HG02973 (cell line): Measurements from ENCODE around the gene XXYLT1.

ENCODE experiments used
- ATAC-seq: cut with Tn5 transposase; IDR thresholded peaks from one replicate; pipeline ENCODE4 v1.9.1; 2021; ENCODE audit warnings: moderate library complexity; ENCODE audit not compliant: unreplicated experiment

The XXYLT1 gene

DNA sequence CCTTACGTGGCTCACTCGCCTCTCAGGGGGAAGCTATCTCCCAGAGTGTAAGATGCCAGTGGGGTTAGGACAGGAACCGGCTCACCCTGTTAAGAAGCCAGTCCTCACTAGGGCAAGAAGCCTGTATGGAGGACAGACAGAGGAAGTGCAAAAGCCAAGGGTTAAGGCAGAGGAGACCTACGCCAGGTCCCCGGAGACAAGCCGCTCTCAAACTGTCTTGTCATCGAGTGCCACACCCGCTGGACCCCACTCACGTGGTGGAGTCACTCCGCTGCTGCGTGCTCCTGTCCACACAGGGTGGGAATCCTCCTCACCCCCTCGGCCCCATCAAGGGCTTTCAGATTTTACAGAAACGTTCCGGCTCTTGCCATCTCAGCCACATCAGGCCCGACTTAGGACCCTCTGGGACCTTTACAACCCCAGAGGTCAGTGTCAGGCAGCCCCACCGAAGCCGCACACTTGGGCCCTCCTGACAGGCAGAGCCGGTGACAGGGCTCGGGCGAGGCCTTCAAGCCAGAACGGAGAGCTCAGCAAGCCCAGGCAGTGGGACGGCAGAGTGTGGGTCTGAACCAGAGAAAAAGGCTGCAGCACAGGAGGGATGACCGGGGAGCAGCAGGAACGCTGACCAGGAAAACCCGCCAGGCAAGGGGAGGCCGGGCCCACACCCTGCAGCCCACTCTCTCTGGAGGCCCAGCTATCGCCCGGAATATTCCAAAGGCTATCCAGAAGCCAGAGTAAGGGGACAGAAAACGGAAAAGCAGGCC lies 61.7 kb downstream of the XXYLT1 start:
- ATAC-seq, result no peak

DNA sequence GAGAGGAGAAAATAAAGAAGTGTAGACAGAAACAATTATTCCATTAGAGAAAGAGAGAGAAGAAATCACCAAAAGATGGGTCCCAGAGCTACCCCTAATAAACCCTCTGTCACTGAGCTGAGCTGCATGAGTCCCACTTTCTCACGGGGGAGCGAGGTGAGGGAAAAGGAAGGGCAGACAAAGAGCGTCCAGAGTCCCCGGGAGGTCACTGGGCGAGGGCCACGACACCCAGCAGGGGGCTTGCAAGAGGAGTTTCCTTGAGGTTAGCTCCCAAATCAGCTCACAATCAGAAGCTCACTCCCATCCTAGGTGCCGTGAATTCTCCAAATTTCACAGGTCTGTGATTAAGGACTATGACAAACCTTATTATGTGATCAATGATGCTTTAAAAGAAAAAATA lies 62.3 kb downstream of the XXYLT1 start:
- no peak for ATAC-seq

DNA sequence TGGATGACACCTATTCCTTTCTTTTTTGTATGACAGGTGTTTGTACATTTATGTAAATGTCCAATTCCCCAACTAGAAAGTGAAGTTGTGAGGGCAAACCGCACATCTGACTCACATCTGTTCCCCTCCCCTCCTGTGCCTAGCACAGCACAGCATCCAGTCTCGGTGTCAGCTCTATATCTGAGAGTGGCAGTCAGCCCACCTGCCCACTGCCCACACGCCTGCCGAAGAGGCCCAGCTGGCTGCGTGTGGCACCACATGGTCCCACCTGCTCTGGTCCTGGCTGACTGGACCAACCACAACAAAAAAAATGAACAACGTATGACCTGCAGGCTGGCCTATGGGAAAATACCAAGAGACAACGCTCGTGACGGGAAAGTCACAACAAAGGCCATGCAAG lies 62.8 kb downstream of the XXYLT1 start:
- ATAC-seq, result peak; percentile 57

DNA sequence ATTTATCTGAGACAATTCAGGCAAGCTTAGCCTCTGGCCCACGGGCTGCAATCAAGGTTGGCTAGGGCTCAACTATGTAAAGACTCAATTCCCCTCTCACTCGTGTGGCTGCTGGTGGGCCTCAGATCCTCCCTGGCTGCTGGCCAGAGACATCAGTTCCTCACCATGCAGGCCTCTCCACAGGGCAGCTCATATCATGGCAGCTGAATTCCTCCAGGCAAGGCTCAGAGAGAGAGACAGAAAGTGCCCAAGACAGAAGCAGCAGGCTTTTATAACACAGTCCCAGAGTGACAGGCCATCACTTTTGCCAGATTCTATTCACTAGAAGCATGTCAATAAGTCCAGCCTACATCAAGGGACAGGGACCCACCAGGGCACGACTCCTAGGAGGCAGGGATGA lies 63.2 kb downstream of the XXYLT1 start:
- no peak for ATAC-seq

DNA sequence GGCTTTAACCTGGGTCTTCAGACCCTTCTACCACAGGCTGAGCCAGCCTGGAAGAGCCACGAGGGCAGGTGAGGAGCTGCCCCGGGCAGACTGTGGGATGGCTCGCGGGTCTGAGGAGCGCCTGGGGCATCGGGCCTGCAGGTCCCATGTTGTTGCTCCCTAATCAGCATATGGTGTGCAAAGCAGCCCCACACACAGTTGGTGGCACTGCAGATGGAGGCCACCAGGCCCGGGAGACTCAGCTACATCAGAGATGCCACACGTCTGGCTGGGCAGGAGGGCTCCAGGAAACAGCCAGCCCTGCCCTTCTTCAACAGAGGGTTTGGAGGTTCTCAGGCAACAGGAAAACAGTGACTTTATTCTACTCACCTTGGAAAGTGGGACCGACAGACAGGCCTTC lies 63.9 kb downstream of the XXYLT1 start:
- ATAC-seq, result no peak

DNA sequence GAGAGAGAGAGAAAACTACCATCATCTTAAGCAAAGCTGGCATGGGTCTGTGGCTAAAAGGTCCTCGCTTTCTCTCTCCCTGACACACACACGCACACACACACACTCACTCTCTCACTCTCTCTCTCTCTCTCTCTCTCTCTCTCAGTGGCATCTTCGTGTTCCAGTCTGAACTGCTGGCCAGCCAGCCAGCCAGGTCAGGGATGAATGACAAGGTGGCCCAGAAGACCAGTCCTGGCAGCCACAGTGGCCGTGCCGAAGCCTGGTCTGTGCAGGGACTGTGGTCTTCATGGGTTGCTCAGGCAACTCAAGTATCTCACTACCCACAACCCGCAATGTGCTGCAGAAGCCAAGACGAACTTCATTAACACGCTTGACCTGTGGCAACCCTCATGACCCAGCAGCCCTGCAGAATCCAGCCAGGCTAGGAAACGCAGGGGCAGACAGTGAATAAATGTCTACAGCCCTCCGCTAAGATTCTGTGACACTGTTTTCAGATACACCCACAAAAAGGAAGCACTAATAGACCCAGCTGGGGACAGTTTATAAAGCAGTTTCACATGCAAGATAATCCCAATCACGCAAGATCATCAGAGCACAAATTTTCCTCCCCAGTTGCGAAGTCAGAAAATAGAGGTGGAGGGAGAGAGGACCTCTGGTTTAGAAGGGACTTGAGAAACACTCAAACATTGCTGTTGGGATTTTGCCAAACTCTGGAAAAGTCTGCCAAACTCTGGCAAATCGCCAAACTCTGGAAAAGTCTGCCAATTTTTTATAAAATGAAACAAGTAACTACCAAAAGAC lies 66.4 kb downstream of the XXYLT1 start:
- ATAC-seq, result no peak

DNA sequence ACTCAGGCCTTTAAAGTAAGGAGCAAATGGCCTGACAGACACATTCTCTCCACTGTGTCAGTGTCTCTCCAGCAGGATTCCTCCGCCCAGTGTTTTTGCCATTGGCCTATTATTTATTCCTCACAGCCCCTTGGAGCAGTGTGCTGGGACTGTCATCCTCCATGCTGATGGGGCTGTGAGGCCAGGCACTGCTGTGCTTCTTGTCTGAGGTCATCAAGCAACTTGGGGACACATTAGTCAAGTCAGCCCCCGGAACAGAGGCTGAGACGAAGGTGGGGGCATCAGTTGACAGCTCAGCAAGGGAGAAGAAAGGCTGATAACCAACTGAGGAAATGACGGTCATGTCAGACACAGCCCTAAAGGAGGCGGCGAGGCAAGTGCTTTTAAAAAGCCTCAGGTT lies 67.4 kb downstream of the XXYLT1 start:
- no peak for ATAC-seq

DNA sequence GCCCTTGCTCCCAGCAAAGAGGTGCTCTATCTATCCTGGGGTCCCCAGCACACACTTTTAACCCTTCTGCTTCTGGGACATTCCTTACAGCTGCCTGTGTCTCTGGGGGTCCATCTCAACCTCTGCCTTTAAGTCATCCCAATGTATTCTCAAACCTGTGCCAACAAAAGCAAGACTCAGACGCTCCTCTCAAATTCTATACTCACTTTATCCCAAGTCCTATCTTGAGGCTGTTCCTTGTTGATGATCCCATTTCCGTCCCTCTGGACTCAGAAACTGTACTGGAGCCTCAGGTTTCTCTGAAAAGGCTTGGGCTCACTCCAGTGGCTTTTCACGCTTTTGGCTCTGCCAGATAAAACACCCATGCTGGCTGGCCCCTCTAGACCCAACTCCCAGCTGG lies 69.7 kb downstream of the XXYLT1 start:
- ATAC-seq, result no peak

DNA sequence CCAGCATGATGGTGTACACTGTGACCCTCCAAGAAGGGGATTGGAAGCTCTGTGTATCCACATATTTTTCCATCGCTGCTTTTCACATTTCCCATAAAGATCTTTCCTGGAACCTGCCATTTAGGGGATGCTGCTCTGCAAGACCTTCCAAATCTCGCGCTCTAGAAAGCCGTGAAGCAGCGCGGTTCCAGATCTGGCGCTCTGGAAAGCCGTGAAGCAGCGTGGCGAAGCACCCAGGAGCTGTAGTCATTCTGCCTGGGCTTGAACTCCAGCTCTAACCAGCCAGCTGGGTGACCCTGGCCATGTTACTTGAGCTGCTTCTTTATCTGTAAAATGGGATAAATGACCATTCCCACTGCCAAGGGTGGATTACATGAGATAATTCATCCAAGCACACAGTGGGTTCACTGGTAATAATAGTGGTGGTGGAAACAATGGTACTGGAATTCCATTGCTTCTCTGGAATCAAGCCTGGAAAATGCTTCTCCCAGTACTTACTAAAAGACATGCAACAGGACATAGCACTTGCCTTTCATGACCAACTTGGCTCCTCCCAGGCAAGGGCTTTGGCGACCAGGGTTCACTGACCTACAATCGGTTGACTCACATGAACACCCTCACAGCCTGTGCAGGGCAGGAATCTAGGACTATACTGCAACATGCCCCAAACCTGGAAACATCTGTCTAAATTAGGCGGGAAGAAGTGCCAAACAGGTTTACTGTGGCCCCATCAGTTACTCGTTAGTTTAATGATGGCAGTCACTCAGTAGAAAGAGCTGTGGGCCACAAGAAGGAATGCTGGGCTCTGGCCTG lies 70.7 kb downstream of the XXYLT1 start:
- no peak for ATAC-seq

DNA sequence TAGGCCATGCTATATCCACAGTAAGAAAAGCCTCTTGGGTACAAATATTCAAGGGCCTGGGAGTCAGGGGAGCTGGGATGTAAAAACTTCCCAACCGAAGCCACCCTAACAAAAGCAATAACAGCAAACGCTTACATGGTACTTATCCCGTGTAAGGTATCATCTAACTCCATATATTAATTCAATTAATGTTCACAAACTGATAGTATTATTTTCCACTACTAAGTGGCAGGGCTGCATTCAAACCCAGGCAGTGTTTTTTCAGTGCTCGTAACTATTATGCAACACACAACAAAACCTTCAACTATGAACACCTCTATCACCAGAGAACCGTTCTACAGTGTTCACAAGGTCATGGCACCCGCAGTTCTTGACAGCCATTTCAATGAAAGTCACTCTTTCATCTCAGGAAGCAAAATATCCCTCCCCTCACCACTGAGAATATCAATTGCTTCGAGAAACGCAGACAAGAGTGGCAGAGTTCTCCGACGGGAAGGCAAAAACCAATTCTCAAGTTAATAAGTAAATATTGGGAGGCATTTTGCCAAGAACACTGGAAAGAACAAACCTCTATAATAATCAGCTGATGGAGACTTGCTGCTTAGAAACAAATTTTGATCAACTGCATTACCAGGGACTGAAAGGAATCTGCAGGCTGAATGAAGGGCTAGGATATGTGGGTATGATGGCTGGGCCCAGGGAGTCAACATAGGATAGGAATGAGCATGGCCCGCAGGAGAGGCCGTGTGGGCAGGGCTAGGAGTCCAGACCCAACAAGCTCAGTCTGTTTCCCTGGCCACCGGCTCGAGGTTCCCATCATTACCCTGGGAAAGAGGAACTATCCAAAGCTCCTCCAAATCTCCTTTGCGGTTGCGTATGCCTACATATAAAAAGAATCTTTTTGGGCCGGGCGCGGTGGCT lies 72.3 kb downstream of the XXYLT1 start:
- ATAC-seq, result no peak

DNA sequence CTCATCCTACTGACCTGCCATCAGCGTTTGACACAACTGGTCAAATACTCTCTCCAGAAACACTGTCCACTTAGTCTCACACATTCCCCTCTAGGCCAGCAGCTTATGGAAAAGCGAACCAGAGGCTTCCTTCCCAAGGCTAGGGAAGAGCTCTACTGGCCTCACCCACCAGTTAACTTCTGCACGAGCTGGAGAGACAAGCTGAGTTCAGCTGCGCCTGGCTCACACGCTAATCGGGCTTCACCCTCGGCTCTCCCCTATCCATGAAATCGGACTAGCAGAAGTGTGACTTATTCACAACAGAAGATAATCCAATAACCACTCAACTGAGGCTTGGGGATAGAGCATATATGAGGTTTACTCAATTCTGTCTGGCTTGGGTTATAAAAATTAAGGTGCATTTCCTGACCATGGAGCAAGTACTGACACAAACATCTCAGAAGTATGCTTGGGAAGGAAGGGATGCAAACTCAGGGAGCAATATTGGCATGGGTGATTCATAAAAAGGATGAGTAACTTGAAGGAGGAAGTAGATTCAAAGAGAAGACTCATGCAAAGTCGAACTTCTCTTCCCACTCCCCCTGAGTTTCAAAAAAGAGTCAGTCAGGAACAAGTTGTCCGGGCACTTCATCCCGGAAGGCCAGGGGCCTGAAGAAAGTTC lies 73.1 kb downstream of the XXYLT1 start:
- ATAC-seq, result no peak

DNA sequence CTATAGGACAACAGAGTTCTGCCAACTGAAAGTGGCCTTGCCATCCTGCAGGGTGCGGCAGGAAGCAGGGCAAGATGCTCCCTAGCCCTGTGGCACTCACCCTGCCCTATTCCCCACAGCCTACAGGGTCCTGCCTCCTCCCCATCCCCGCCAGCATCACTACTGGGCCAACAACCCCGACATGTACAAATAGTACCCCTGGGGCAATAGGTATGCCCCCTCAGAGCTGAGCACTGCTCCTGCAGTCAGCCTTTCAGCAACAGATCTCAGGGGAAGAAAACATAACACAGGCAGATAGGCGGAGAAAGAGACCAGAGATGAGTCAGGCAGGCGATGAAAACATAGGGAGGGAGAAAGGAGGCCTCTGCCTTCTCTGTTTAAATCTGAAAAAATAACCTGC lies 74.7 kb downstream of the XXYLT1 start:
- no peak for ATAC-seq

DNA sequence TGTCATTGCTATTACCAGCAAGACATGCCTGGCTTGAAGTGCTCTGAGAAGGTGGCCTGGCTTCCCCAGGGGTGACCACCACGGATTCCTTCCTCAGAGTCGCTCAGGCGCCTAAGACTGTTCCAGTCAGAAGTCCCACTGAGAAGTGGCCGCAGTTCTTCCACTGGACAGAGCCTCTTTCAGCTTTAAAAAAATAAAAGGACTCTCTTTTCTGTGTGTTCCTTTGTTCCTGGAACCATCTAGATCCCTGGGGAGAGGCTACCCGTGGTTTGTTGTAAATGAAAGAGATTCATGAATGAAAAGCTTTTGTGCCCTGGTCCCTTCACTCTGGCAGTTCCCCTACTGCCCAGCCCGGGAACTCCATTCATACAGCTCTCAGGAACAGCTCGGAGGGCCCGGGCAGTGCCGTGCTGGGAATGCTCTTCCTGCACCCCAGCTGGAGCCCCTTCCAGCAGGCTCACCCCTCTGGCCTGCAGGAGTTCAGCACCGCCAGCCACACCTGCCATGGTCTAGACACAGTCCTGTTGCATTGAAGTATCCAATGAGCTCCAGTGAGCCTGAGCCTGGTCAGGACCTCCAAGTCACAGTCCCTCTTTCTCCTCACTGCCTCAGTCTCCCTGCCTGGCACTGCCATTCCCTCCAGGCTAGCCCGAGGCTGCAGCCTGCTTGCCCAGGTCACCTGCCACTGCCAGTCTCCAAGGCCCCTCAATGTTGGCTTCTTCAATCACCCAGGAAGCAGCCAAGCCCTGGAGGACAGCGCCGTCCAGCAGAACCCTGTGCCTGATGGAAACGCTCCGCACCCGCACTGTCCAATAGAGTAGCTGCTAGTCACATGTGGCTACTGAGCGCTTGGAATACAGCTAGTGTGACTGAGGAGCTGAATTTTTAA lies 75.4 kb downstream of the XXYLT1 start:
- ATAC-seq, result no peak

DNA sequence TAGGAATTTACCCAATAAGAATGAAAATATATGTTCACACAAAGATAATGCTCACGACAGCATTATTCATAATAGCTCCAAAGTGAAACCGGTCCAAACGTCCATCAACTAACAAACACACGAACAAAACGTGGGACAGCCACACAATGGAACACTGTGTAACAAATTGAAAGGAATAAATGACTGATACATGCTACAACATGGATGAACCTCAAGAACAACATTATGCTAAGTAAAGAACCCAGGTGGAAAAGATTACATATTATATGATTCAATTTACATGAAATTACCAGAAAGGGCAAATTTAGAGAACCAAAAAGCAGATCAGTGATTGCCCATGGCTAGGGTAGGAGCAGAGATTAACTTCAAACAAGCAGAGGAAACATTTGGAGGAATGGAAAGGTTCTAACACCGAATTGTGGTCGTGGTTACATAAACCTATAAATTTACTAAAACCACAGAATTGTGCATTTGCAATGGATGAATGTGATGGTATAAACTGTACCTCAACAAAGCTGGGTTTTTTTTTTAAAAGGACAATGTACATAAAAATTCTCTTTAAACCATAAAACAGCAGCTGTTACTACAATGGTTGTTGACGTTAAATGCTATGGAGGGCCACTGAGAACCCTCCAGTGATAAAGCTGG lies 76.3 kb downstream of the XXYLT1 start:
- ATAC-seq, result no peak

DNA sequence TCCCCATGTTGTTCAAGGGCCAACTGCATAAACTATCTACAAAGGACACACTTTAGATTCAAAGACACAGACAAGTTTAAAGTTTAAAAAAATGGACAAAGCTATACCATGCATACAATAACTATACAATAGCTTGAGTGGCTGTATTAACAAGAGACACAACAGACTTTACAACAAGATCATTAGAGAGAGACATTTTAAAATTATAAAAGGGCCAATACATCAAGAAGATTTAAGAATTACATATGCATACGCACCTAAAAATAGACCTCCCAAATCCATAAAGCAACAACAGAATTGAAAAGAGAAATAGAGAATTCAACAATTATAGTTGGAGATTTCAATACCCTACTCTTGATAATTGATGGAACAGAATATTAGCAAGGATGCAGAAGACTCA lies 79.4 kb downstream of the XXYLT1 start:
- no peak for ATAC-seq

DNA sequence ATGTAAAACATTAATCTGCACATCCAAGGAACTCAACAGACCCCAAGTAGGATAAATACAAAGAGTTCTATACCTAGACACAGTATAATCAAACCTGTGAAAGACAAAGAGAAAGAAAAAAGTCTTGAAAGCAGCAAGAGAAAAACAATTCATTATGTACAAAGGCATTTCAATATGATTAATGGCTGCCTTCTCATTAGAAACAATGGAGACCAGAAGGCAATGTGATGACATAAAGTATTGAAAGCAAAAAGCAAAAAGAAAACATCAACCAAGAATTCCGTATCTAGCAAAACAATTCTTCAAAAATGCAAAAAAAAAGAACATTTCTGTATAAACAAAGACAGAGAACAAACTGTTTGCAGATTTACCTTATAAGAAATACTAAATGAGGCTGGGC lies 81.1 kb downstream of the XXYLT1 start:
- ATAC-seq, result no peak

DNA sequence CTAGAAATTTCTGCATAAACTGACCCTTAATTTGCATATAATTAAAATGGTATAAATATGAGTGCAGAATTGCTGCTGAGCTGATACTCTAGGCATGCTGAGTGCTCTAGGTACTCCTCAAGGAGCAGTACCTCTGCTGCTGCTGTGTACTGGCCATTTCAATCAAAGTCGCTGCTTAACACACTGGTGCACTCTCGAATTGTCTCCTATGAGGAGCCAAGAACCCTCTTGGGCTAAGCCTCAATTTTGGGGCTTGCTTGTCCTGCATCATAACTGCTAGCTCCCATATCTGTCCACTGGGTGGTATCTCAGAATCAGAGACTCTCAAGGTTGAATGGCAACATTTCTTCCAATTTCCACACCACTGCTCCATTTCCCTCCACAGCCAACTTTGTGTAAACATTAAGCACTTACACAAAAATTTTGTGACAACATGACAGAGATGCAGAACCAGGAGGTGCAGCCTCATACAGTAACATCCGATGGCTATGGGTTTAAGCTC lies 82.5 kb downstream of the XXYLT1 start:
- no peak for ATAC-seq
